HCT116 (cell line): ENCODE data around the gene GTF3C1. TPM values are rescaled to one million over a fixed set of nuclear protein-coding genes. Genes with fewer than 3 reads are reported as not detected.

Experiments
- ATAC-seq: fragments of 200-7000 bp; cut with Tn5 transposase; 2 replicates; pipeline ENCODE4 v1.9.1; 2020; ENCODE audit warnings: mild to moderate bottlenecking, moderate library complexity
- BruUV-seq: library from RNA; stranded (reverse); fragments of 400-500 nt; replicated peaks from 2 replicates; lab custom pipeline; 2021; lab: Mats Ljungman, UMichigan
- CTCF ChIA-PET: fragments of 300-600 bp; sonication (Branson Sonifier 250); formaldehyde crosslinking; loops from one replicate; lab custom pipeline; 2021; ENCODE audit warnings: antibody characterized with exemption; lab: Charles Lee
- POLR2A ChIA-PET: fragments of 300-600, 350-600 bp; sonication (Branson Sonifier 250); formaldehyde crosslinking; loops from one replicate; lab custom pipeline; 2021; ENCODE audit warnings: antibody characterized with exemption; lab: Charles Lee
- RAD21 ChIA-PET, 2 experiments: fragments of 300-600 bp; sonication (Branson Sonifier 250); formaldehyde crosslinking; loops; one replicate each; lab custom pipeline; 2023; ENCODE audit warnings: low total read pairs in 2 of 2; ENCODE audit not compliant: uncharacterized antibody in 2 of 2, unreplicated experiment in 2 of 2, low non-redundant PET in 1 of 2; lab: Charles Lee
- DNase-seq: peaks from one replicate; pipeline ENCODE4 v3.0.0-alpha.2; 2010; ENCODE audit warnings: low read depth, low spot score
- H2AFZ ChIP-seq: fragments of 200-600 bp; shearing (Covaris generic), sonication (generic); 2 replicates; pipeline ENCODE4 v1.6.1; 2017; ENCODE audit warnings: low read depth, mixed run types, mixed read lengths, antibody characterized with exemption, low read length; ENCODE audit not compliant: poor library complexity, severe bottlenecking
- H3K27ac ChIP-seq: 2 replicates; pipeline ENCODE4 v1.5.1; 2012; ENCODE audit warnings: low read depth, low read length
- H3K27me3 ChIP-seq: fragments of 200-600 bp; sonication (generic); 2 replicates; pipeline ENCODE4 v1.6.1; 2016; ENCODE audit warnings: mixed run types, low read length, mixed read lengths; ENCODE audit not compliant: insufficient read depth
- H3K36me3 ChIP-seq, 2 experiments: fragments of 200-500 bp in 1 of 2; fragments of 200-600 bp in 1 of 2; sonication (Bioruptor generic) in 1 of 2; sonication (generic) in 1 of 2; 2 replicates each; pipeline versions ENCODE4 v1.5.1 to v1.6.1; 2014 to 2016; ENCODE audit warnings: low read length in 2 of 2, inconsistent platforms in 1 of 2, mixed read lengths in 1 of 2, mixed run types in 1 of 2; ENCODE audit not compliant: insufficient read depth in 2 of 2, control insufficient read depth in 1 of 2
- H3K4me1 ChIP-seq, 2 experiments: fragments of 200-600 bp in 1 of 2; sonication (generic) in 1 of 2; 2 replicates each; pipeline versions ENCODE4 v1.5.1 to v1.6.1; 2012 to 2017; ENCODE audit warnings: low read length in 2 of 2, inconsistent platforms in 1 of 2, mild to moderate bottlenecking in 1 of 2, mixed read lengths in 1 of 2, mixed run types in 1 of 2, moderate library complexity in 1 of 2; ENCODE audit not compliant: insufficient read depth in 2 of 2, control insufficient read depth in 1 of 2
- H3K4me2 ChIP-seq: fragments of 200-600 bp; sonication (generic); 2 replicates; pipeline ENCODE4 v1.6.1; 2017; ENCODE audit warnings: mixed run types, low read length, mixed read lengths
- H3K4me3 ChIP-seq, 2 experiments: fragments of 200-600 bp in 1 of 2; sonication (generic) in 1 of 2; replicated peaks in 1 of 2; 2 replicates each; pipeline ENCODE4 v1.5.1; 2011 to 2016; ENCODE audit warnings: low read length in 2 of 2, control low read depth in 1 of 2, low read depth in 1 of 2, mild to moderate bottlenecking in 1 of 2, mixed read lengths in 1 of 2, mixed run types in 1 of 2
- H3K79me2 ChIP-seq: fragments of 200-600 bp; sonication (generic); 2 replicates; pipeline ENCODE4 v1.6.1; 2017; ENCODE audit warnings: mild to moderate bottlenecking, mixed run types, low read length, moderate library complexity, mixed read lengths; ENCODE audit not compliant: insufficient read depth
- H3K9ac ChIP-seq: fragments of 200-600 bp; sonication (generic); 2 replicates; pipeline ENCODE4 v1.6.1; 2016; ENCODE audit warnings: low read length, mixed read lengths
- H3K9me2 ChIP-seq: fragments of 200-600 bp; sonication (generic), shearing (Covaris generic); 2 replicates; pipeline ENCODE4 v1.6.1; 2017; ENCODE audit warnings: mixed run types, mild to moderate bottlenecking, moderate library complexity; ENCODE audit not compliant: insufficient read depth
- H3K9me3 ChIP-seq, 2 experiments: fragments of 200-500 bp in 1 of 2; fragments of 200-600 bp in 1 of 2; sonication (Bioruptor generic) in 1 of 2; sonication (generic) in 1 of 2; 2 replicates each; pipeline ENCODE4 v1.6.1; 2014 to 2017; ENCODE audit warnings: low read length in 2 of 2, mixed read lengths in 2 of 2, inconsistent platforms in 1 of 2, low read depth in 1 of 2, mild to moderate bottlenecking in 1 of 2, mixed run types in 1 of 2, moderate library complexity in 1 of 2; ENCODE audit not compliant: control insufficient read depth in 1 of 2, insufficient read depth in 1 of 2
- H4K20me1 ChIP-seq: fragments of 200-600 bp; sonication (generic), shearing (Covaris generic); 2 replicates; pipeline ENCODE4 v1.6.1; 2017; ENCODE audit warnings: mixed run types, mild to moderate bottlenecking, moderate library complexity; ENCODE audit not compliant: insufficient read depth
- EGR1 ChIP-seq: IDR thresholded peaks from 2 replicates; pipeline ENCODE4 v1.6.1; 2012; ENCODE audit warnings: low read depth
- ELF1 ChIP-seq: IDR thresholded peaks from 2 replicates; pipeline ENCODE4 v1.6.1; 2012; ENCODE audit warnings: low read depth, borderline replicate concordance
- EZH2phosphoT487 ChIP-seq: fragments of 200-600 bp; IDR thresholded peaks from 2 replicates; pipeline ENCODE4 v1.6.1; 2018; ENCODE audit warnings: antibody characterized with exemption, borderline replicate concordance
- JUND ChIP-seq: IDR thresholded peaks from 2 replicates; pipeline ENCODE4 v1.6.1; 2012
- POLR2A ChIP-seq: IDR thresholded peaks from 2 replicates; pipeline ENCODE4 v1.7.0; 2011; ENCODE audit warnings: borderline replicate concordance; ENCODE audit not compliant: insufficient read depth, insufficient read length; ENCODE audit errors: extremely low read depth
- POLR2AphosphoS5 ChIP-seq: IDR thresholded peaks from 2 replicates; pipeline ENCODE4 v1.6.1; 2011; ENCODE audit warnings: mild to moderate bottlenecking, low read depth, low read length, moderate library complexity
- RAD21 ChIP-seq: IDR thresholded peaks from 2 replicates; pipeline ENCODE4 v1.6.1; 2012; ENCODE audit warnings: low read depth, mild to moderate bottlenecking
- SIN3A ChIP-seq: IDR thresholded peaks from 2 replicates; pipeline ENCODE4 v1.6.1; 2012; ENCODE audit warnings: low read depth
- SP1 ChIP-seq: IDR thresholded peaks from 2 replicates; pipeline ENCODE4 v1.6.1; 2012; ENCODE audit warnings: low read depth
- YY1 ChIP-seq: IDR thresholded peaks from 2 replicates; pipeline ENCODE4 v1.6.1; 2011; ENCODE audit warnings: low read length, low read depth, moderate library complexity, mild to moderate bottlenecking; ENCODE audit not compliant: insufficient replicate concordance; ENCODE audit errors: extremely low read depth
- ZNF274 ChIP-seq: fragments of 200-500 bp; sonication (Bioruptor generic); IDR thresholded peaks from 2 replicates; pipeline ENCODE4 v1.6.1; 2014; ENCODE audit warnings: mild to moderate bottlenecking, low read depth, low read length, inconsistent platforms
- intact Hi-C: fragments of 100-400 bp; cut with micrococcal nuclease; formaldehyde crosslinking; loops from 2 replicates; pipeline ENCODE4 v1.10.0; 2022
- total RNA-seq: library from RNA; stranded (reverse); gene quantifications from one replicate; pipeline ENCODE4 v1.2.1, GENCODE V29; 2021; ENCODE audit not compliant: unreplicated experiment
- TF ChIP-seq, protein P1 (sequence below): IDR thresholded peaks from 2 replicates; pipeline ENCODE4 v1.6.1; 2012
- TF ChIP-seq, protein P2 (sequence below): IDR thresholded peaks from 2 replicates; pipeline ENCODE4 v1.6.1; 2011; ENCODE audit warnings: mild to moderate bottlenecking, low read length, moderate library complexity; ENCODE audit not compliant: insufficient replicate concordance; ENCODE audit errors: extremely low read depth

Gene GTF3C1
- total RNA-seq, 1 experiment from 2014 or later: 97.5 TPM

GRCh38 chr16:27558932-27559331 is 9.2 kb upstream of the GTF3C1 start (continued):
- TF ChIP-seq POLR2A: no peak
- no peak for TF ChIP-seq ZNF274
- TF ChIP-seq, all 23 proteins: peak for 0

- no peak overlapping the region for H3K27ac ChIP-seq
- ChIA-PET RAD21 (no interaction called here), POLR2A (no interaction called here)
- no peaks in the 10 kb centered on the region for H3K27me3 ChIP-seq
- H3K4me2 ChIP-seq: no peak overlapping the region
- no TSS peak for BruUV-seq
- no peak overlapping the region for H3K4me3 ChIP-seq
- no peak for DNase-seq
- intact Hi-C loops: no loop called here
- no peak overlapping the region for H2AFZ ChIP-seq
- H3K36me3 ChIP-seq: no peaks in the 10 kb centered on the region
- H3K9me3 ChIP-seq: no peaks in the 10 kb centered on the region
- H3K9me2 ChIP-seq: no peaks in the 10 kb centered on the region
- H3K4me1 ChIP-seq: no peaks in the 10 kb centered on the region
- no peak for TF ChIP-seq JUND
- no peak for TF ChIP-seq EZH2phosphoT487
- TF ChIP-seq EGR1: no peak
- no peak for TF ChIP-seq YY1
- no peak for TF ChIP-seq ELF1
- TF ChIP-seq, protein P1, sequence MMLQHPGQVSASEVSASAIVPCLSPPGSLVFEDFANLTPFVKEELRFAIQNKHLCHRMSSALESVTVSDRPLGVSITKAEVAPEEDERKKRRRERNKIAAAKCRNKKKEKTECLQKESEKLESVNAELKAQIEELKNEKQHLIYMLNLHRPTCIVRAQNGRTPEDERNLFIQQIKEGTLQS: no peak
- TF ChIP-seq POLR2AphosphoS5: no peak
- TF ChIP-seq SP1: no peak
- TF ChIP-seq, protein P2, sequence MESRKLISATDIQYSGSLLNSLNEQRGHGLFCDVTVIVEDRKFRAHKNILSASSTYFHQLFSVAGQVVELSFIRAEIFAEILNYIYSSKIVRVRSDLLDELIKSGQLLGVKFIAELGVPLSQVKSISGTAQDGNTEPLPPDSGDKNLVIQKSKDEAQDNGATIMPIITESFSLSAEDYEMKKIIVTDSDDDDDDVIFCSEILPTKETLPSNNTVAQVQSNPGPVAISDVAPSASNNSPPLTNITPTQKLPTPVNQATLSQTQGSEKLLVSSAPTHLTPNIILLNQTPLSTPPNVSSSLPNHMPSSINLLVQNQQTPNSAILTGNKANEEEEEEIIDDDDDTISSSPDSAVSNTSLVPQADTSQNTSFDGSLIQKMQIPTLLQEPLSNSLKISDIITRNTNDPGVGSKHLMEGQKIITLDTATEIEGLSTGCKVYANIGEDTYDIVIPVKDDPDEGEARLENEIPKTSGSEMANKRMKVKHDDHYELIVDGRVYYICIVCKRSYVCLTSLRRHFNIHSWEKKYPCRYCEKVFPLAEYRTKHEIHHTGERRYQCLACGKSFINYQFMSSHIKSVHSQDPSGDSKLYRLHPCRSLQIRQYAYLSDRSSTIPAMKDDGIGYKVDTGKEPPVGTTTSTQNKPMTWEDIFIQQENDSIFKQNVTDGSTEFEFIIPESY: no peak
- no peak for TF ChIP-seq SIN3A
- TF ChIP-seq RAD21: no peak
- TF ChIP-seq, all 23 proteins: peak for 0
- H4K20me1 ChIP-seq: no peaks in the 10 kb centered on the region
- CTCF ChIA-PET: no interaction called here
- ATAC-seq: no peak
- H3K9ac ChIP-seq: no peak overlapping the region
- peaks cover 11% of the 10 kb centered on the region for H3K79me2 ChIP-seq
Measured at GRCh38 chr16:27558434-27558833, 8.7 kb upstream of the GTF3C1 start.
